Panc1 (cell line): ENCODE results near the gene NKG7. TPM values are rescaled to one million over a fixed set of nuclear protein-coding genes. Genes with fewer than 3 reads are reported as not detected.

ENCODE experiments used
- ATAC-seq: fragments of 200-7000 bp; cut with Tn5 transposase; 2 replicates; pipeline ENCODE4 v1.9.1; 2020; ENCODE audit warnings: mild to moderate bottlenecking, moderate library complexity
- BruUV-seq: library from RNA; stranded (reverse); fragments of 400-500 nt; replicated peaks from 2 replicates; lab custom pipeline; 2021; lab: Mats Ljungman, UMichigan
- CTCF ChIA-PET: fragments of 300-600 bp; sonication (Branson Sonifier 250); formaldehyde crosslinking; loops from one replicate; lab custom pipeline; 2022; ENCODE audit warnings: antibody characterized with exemption; lab: Charles Lee
- POLR2A ChIA-PET: fragments of 300-600 bp; sonication (Branson Sonifier 250); formaldehyde crosslinking; loops from one replicate; lab custom pipeline; 2022; ENCODE audit warnings: antibody characterized with exemption; lab: Charles Lee
- DNase-seq: peaks from one replicate; pipeline ENCODE4 v3.0.0-alpha.2; 2010; ENCODE audit warnings: low read depth, low spot score
- H3K27ac ChIP-seq: 2 replicates; pipeline ENCODE4 v1.5.1; 2011; ENCODE audit warnings: mild to moderate bottlenecking, low read length, inconsistent platforms
- H3K27me3 ChIP-seq: fragments of 200-500 bp; sonication (Bioruptor generic); 2 replicates; pipeline ENCODE4 v1.6.0; 2014; ENCODE audit warnings: low read length, inconsistent platforms; ENCODE audit not compliant: control insufficient read depth, insufficient read depth
- H3K36me3 ChIP-seq: fragments of 200-500 bp; sonication (Bioruptor generic); 2 replicates; pipeline ENCODE4 v1.5.1; 2014; ENCODE audit warnings: inconsistent platforms, mild to moderate bottlenecking, low read length, moderate library complexity; ENCODE audit not compliant: control insufficient read depth, insufficient read depth
- H3K4me1 ChIP-seq: 2 replicates; pipeline ENCODE4 v1.5.1; 2011; ENCODE audit warnings: inconsistent platforms, mild to moderate bottlenecking, low read length, moderate library complexity; ENCODE audit not compliant: control insufficient read depth, insufficient read depth
- H3K4me3 ChIP-seq, 2 experiments: 2 replicates each; pipeline ENCODE4 v1.5.1; 2011 to 2012; ENCODE audit warnings: low read depth in 2 of 2, low read length in 2 of 2, mild to moderate bottlenecking in 2 of 2, inconsistent platforms in 1 of 2, moderate library complexity in 1 of 2
- H3K9me3 ChIP-seq: fragments of 200-500 bp; sonication (Bioruptor generic); 2 replicates; pipeline ENCODE4 v1.5.1; 2014; ENCODE audit warnings: low read depth, mild to moderate bottlenecking, inconsistent platforms, low read length, moderate library complexity; ENCODE audit not compliant: control insufficient read depth, insufficient read depth
- POLR2AphosphoS5 ChIP-seq: IDR thresholded peaks from 2 replicates; pipeline ENCODE4 v1.6.1; 2012; ENCODE audit warnings: mild to moderate bottlenecking, low read depth, low read length, moderate library complexity
- SIN3A ChIP-seq: IDR thresholded peaks from 2 replicates; pipeline ENCODE4 v1.6.1; 2012; ENCODE audit warnings: low read depth, mild to moderate bottlenecking, low read length, moderate library complexity, borderline replicate concordance; ENCODE audit not compliant: insufficient read depth
- TCF7L2 ChIP-seq: IDR thresholded peaks from 2 replicates; pipeline ENCODE4 v1.6.1; 2011; ENCODE audit warnings: mild to moderate bottlenecking, low read depth, low read length, inconsistent platforms
- in situ Hi-C: cut with HindIII; loops from 2 replicates; pipeline ENCODE4 v1.10.0; 2016; ENCODE audit warnings: low sequenced_read_pairs, low pct_unique_long_range_greater_than_20kb
- intact Hi-C: fragments of 100-400 bp; cut with micrococcal nuclease; formaldehyde crosslinking; loops from one replicate; pipeline ENCODE4 v1.10.0; 2022; ENCODE audit not compliant: unreplicated experiment
- total RNA-seq: library from RNA; stranded (reverse); gene quantifications from one replicate; pipeline ENCODE4 v1.2.1, GENCODE V29; 2021; ENCODE audit not compliant: unreplicated experiment
- TF ChIP-seq, protein P1 (sequence below), 2 experiments: IDR thresholded peaks; 2 replicates each; pipeline ENCODE4 v1.6.1; 2011 to 2012; ENCODE audit warnings: low read depth in 2 of 2, control low read depth in 1 of 2, low read length in 1 of 2, mild to moderate bottlenecking in 1 of 2, moderate library complexity in 1 of 2; ENCODE audit not compliant: insufficient read depth in 1 of 2
- TF ChIP-seq, protein P2 (sequence below): fragments of 450-650 bp; IDR thresholded peaks from 2 replicates; pipeline ENCODE4 v1.5.1; 2017; ENCODE audit warnings: mild to moderate bottlenecking

NKG7 gene
- total RNA-seq, 1 experiment from 2014 or later: 0.23 TPM

DNA sequence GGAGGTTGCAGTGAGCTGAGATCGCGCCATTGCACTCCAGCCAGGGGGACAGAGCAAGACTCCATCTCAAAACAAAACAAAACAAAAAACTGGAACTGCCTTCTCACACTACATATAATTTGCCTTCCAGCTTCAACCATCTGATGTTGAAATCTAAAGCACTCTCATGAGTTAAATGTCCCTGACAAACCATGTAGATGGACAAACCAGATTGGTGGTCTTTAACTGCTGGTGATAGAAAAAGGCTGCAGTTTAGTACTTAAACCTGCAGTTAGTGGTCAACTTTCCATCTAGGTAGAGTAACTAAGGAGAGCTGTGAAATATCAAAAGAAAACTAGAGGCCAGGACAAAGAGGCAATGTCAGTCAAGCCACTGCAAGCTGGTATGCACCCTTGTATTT lies 23.7 kb upstream of the NKG7 start:
- Histone ChIP-seq H3K27me3 (no peaks in the 10 kb centered on the region), H3K27ac (no peak overlapping the region), H3K4me3 (no peak overlapping the region), H3K9me3 (no peaks in the 10 kb centered on the region), H3K4me1 (peaks cover 3% of the 10 kb centered on the region), H3K36me3 (no peaks in the 10 kb centered on the region; the same call in 1 of the 2 replicates)
- intact Hi-C loops: no loop called here
- ChIA-PET CTCF (no interaction called here), POLR2A (interaction anchor here (0.6 to 0.7 kb wide), 2 partner anchors 235 to 326 kb away, joined by 8 to 9 read pairs; no protein-coding TSS in a partner anchor)
- no TSS peak for BruUV-seq
- in situ Hi-C loops: no loop called here
- no peak for ATAC-seq
- TF ChIP-seq, protein P1, sequence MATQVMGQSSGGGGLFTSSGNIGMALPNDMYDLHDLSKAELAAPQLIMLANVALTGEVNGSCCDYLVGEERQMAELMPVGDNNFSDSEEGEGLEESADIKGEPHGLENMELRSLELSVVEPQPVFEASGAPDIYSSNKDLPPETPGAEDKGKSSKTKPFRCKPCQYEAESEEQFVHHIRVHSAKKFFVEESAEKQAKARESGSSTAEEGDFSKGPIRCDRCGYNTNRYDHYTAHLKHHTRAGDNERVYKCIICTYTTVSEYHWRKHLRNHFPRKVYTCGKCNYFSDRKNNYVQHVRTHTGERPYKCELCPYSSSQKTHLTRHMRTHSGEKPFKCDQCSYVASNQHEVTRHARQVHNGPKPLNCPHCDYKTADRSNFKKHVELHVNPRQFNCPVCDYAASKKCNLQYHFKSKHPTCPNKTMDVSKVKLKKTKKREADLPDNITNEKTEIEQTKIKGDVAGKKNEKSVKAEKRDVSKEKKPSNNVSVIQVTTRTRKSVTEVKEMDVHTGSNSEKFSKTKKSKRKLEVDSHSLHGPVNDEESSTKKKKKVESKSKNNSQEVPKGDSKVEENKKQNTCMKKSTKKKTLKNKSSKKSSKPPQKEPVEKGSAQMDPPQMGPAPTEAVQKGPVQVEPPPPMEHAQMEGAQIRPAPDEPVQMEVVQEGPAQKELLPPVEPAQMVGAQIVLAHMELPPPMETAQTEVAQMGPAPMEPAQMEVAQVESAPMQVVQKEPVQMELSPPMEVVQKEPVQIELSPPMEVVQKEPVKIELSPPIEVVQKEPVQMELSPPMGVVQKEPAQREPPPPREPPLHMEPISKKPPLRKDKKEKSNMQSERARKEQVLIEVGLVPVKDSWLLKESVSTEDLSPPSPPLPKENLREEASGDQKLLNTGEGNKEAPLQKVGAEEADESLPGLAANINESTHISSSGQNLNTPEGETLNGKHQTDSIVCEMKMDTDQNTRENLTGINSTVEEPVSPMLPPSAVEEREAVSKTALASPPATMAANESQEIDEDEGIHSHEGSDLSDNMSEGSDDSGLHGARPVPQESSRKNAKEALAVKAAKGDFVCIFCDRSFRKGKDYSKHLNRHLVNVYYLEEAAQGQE (IDR thresholded peaks at IDR 0.05; ENCODE audit: insufficient read depth in 1 of 2, low read depth in 2 of 2, low read length in 1 of 2): no peak
- TF ChIP-seq SIN3A (no peak), POLR2AphosphoS5 (no peak), TCF7L2 (no peak)
- TF ChIP-seq, protein P2, sequence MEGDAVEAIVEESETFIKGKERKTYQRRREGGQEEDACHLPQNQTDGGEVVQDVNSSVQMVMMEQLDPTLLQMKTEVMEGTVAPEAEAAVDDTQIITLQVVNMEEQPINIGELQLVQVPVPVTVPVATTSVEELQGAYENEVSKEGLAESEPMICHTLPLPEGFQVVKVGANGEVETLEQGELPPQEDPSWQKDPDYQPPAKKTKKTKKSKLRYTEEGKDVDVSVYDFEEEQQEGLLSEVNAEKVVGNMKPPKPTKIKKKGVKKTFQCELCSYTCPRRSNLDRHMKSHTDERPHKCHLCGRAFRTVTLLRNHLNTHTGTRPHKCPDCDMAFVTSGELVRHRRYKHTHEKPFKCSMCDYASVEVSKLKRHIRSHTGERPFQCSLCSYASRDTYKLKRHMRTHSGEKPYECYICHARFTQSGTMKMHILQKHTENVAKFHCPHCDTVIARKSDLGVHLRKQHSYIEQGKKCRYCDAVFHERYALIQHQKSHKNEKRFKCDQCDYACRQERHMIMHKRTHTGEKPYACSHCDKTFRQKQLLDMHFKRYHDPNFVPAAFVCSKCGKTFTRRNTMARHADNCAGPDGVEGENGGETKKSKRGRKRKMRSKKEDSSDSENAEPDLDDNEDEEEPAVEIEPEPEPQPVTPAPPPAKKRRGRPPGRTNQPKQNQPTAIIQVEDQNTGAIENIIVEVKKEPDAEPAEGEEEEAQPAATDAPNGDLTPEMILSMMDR: no peak
- no peak for DNase-seq

DNA sequence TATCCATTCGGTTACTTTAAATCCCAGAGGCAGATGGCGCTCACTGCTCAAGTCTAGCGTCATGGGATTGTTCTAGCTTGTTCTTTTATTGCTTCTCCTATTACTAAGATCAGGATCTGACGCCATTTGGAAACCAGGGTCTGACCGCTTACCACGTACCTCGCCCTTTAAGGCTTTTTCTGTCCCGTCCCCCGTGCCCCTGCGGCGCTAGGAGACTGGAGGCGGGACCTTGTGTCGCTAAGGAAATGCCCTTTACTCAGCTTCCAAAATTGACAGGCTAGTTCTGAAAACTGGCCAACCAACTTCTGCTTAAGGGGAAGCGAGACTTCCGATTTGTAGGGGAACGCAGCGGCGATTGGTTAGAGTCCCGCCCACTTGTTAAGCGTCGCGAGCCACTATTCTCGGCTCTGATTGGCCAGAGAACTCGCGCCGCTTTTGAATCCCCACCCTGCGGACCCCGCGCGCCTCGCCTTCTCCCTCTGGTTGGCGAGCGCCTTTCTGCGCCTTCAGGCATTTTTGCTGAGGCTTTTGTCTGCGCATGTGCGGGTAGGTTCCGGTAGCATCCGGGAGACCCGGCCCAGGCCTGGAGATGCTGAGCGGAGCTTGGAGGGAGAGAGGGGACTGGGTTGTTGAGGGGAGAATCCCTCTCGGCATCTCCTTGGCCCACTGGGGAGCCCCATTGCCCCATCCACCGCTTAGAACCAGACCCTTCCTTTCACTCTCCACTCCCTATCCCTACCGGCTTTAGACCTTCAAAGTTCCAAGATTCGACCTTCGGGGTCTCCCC lies 21.8 kb upstream of the NKG7 start:
- in situ Hi-C loops: no loop called here
- H3K27ac ChIP-seq: peak overlapping the region; percentile 95
- H3K27me3 ChIP-seq: no peaks in the 10 kb centered on the region
- peak overlapping the region; percentile 55 to 74 for H3K4me3 ChIP-seq
- peaks cover 3% of the 10 kb centered on the region for H3K4me1 ChIP-seq
- H3K9me3 ChIP-seq: no peaks in the 10 kb centered on the region
- DNase-seq (peak; percentile 86), ATAC-seq (peak; percentile 99)
- CTCF ChIA-PET: no interaction called here
- no TSS peak for BruUV-seq
- no peaks in the 10 kb centered on the region; the same call in 1 of the 2 replicates for H3K36me3 ChIP-seq
- POLR2A ChIA-PET: no interaction called here
- TF ChIP-seq, protein P2: no peak
- peak; percentile 49; the same call in 1 of the 2 replicates for TF ChIP-seq SIN3A
- TF ChIP-seq, protein P1 (IDR thresholded peaks at IDR 0.05; ENCODE audit: insufficient read depth in 1 of 2, low read depth in 2 of 2, low read length in 1 of 2): no peak
- peak; percentile 67 for TF ChIP-seq POLR2AphosphoS5
- 0 out of 2 replicates have a peak, but pooled peaks have one; percentile 3 for TF ChIP-seq TCF7L2
- intact Hi-C loops: no loop called here
